Activated naive CD8-positive, alpha-beta T cell (primary cell): Measurements from ENCODE around the gene TMEM30A.

ENCODE experiments used
- H3K27ac Mint-ChIP-seq: one replicate; pipeline ENCODE4 v1.8.0; 2021; ENCODE audit warnings: mixed read lengths
- H3K27me3 Mint-ChIP-seq: one replicate; pipeline ENCODE4 v1.8.0; 2021; ENCODE audit warnings: mixed read lengths
- H3K36me3 Mint-ChIP-seq: one replicate; pipeline ENCODE4 v1.8.0; 2021; ENCODE audit warnings: mixed read lengths
- H3K4me1 Mint-ChIP-seq: one replicate; pipeline ENCODE4 v1.8.0; 2021; ENCODE audit warnings: low read depth, mixed read lengths
- H3K4me3 Mint-ChIP-seq: one replicate; pipeline ENCODE4 v1.8.0; 2021; ENCODE audit warnings: mild to moderate bottlenecking, mixed read lengths
- H3K9me3 Mint-ChIP-seq: one replicate; pipeline ENCODE4 v1.8.0; 2021; ENCODE audit warnings: low read depth, mixed read lengths

Gene TMEM30A

GRCh38 chr6:75205776-75206575 is 78.6 kb downstream of the TMEM30A start, which contains the start of gene COL12A1:
Gene COL12A1 (minus strand): TSS chr6:75206053. CDS start chr6:75202792, 3,261 bp downstream.
- H3K27ac Mint-ChIP-seq, result no peak within 1 kb of the TSS
- no peaks in the 10 kb centered on the region for H3K36me3 Mint-ChIP-seq
- H3K4me3 Mint-ChIP-seq, result peak within 1 kb of the TSS; percentile 72
- peaks cover 59% of the 10 kb centered on the region for H3K4me1 Mint-ChIP-seq
- no peaks in the 10 kb centered on the region for H3K9me3 Mint-ChIP-seq
- H3K27me3 Mint-ChIP-seq, result peaks cover 58% of the 10 kb centered on the region

GRCh38 chr6:75204959-75205775 is 79.4 kb downstream of the TMEM30A start:
- Mint-ChIP-seq H3K27ac (no peak overlapping the region), H3K4me1 (peaks cover 59% of the 10 kb centered on the region), H3K36me3 (no peaks in the 10 kb centered on the region), H3K27me3 (peaks cover 56% of the 10 kb centered on the region), H3K9me3 (no peaks in the 10 kb centered on the region), H3K4me3 (peak overlapping the region; percentile 71)

GRCh38 chr6:75204217-75204958 is 80.2 kb downstream of the TMEM30A start:
- Mint-ChIP-seq H3K9me3 (no peaks in the 10 kb centered on the region), H3K27ac (no peak overlapping the region), H3K27me3 (peaks cover 62% of the 10 kb centered on the region), H3K4me1 (peaks cover 59% of the 10 kb centered on the region), H3K36me3 (no peaks in the 10 kb centered on the region), H3K4me3 (peak overlapping the region; percentile 71)

- Mint-ChIP-seq H3K27me3 (peaks cover 59% of the 10 kb centered on the region), H3K36me3 (no peaks in the 10 kb centered on the region), H3K27ac (no peak overlapping the region), H3K9me3 (no peaks in the 10 kb centered on the region), H3K4me1 (peaks cover 56% of the 10 kb centered on the region), H3K4me3 (peak overlapping the region; percentile 32)
These were observed 80.9 kb downstream of the TMEM30A start for GRCh38 chr6:75203721-75204120.
